ENCODE data around the gene FGD5.

Gene FGD5

GRCh38 chr3:14867936-14868570, 49.3 kb downstream of the FGD5 start:
- H3K27me3 ChIP-seq (ENCODE audit: control insufficient read depth, insufficient read depth, low read length) = no peaks in the 10 kb centered on the region
- no peak overlapping the region for H3K27ac ChIP-seq (ENCODE audit: low read depth, low read length)
- no peaks in the 10 kb centered on the region for H3K9me3 ChIP-seq (ENCODE audit: control insufficient read depth, insufficient read depth, low read depth, low read length)
- H3K36me3 ChIP-seq (ENCODE audit: control insufficient read depth, insufficient read depth, low read length) = no peaks in the 10 kb centered on the region
- no peak overlapping the region for H3K4me3 ChIP-seq (ENCODE audit: low read depth, low read length)
- H3K9ac ChIP-seq (ENCODE audit: low read length) = no peak overlapping the region
- H3K4me1 ChIP-seq (ENCODE audit: control insufficient read depth, insufficient read depth, low read length) = peaks cover 14% of the 10 kb centered on the region

GRCh38 chr3:14869917-14870782, 51.4 kb downstream of the FGD5 start:
- H3K36me3 ChIP-seq (ENCODE audit: control insufficient read depth, insufficient read depth, low read length) = no peaks in the 10 kb centered on the region
- no peak overlapping the region for H3K9ac ChIP-seq (ENCODE audit: low read length)
- H3K4me3 ChIP-seq (ENCODE audit: low read depth, low read length) = no peak overlapping the region
- H3K27me3 ChIP-seq (ENCODE audit: control insufficient read depth, insufficient read depth, low read length) = no peaks in the 10 kb centered on the region
- no peaks in the 10 kb centered on the region for H3K4me1 ChIP-seq (ENCODE audit: control insufficient read depth, insufficient read depth, low read length)
- no peaks in the 10 kb centered on the region for H3K9me3 ChIP-seq (ENCODE audit: control insufficient read depth, insufficient read depth, low read depth, low read length)
- H3K27ac ChIP-seq (ENCODE audit: low read depth, low read length) = no peak overlapping the region

GRCh38 chr3:14870783-14871060, 52.0 kb downstream of the FGD5 start:
- H3K27ac ChIP-seq (ENCODE audit: low read depth, low read length) = no peak overlapping the region
- H3K4me1 ChIP-seq (ENCODE audit: control insufficient read depth, insufficient read depth, low read length) = no peaks in the 10 kb centered on the region
- H3K27me3 ChIP-seq (ENCODE audit: control insufficient read depth, insufficient read depth, low read length) = no peaks in the 10 kb centered on the region
- no peak overlapping the region for H3K9ac ChIP-seq (ENCODE audit: low read length)
- H3K4me3 ChIP-seq (ENCODE audit: low read depth, low read length) = no peak overlapping the region
- H3K36me3 ChIP-seq (ENCODE audit: control insufficient read depth, insufficient read depth, low read length) = no peaks in the 10 kb centered on the region
- no peaks in the 10 kb centered on the region for H3K9me3 ChIP-seq (ENCODE audit: control insufficient read depth, insufficient read depth, low read depth, low read length)

GRCh38 chr3:14871456-14872200, 52.9 kb downstream of the FGD5 start:
- Histone ChIP-seq H3K4me1 (ENCODE audit: control insufficient read depth, insufficient read depth, low read length) (no peaks in the 10 kb centered on the region), H3K27ac (ENCODE audit: low read depth, low read length) (no peak overlapping the region), H3K9me3 (ENCODE audit: control insufficient read depth, insufficient read depth, low read depth, low read length) (no peaks in the 10 kb centered on the region), H3K27me3 (ENCODE audit: control insufficient read depth, insufficient read depth, low read length) (no peaks in the 10 kb centered on the region), H3K9ac (ENCODE audit: low read length) (no peak overlapping the region), H3K36me3 (ENCODE audit: control insufficient read depth, insufficient read depth, low read length) (no peaks in the 10 kb centered on the region), H3K4me3 (ENCODE audit: low read depth, low read length) (no peak overlapping the region)

GRCh38 chr3:14872706-14873105, 53.9 kb downstream of the FGD5 start:
- H3K27me3 ChIP-seq (ENCODE audit: control insufficient read depth, insufficient read depth, low read length) = no peaks in the 10 kb centered on the region
- no peak overlapping the region for H3K27ac ChIP-seq (ENCODE audit: low read depth, low read length)
- no peaks in the 10 kb centered on the region for H3K9me3 ChIP-seq (ENCODE audit: control insufficient read depth, insufficient read depth, low read depth, low read length)
- H3K4me3 ChIP-seq (ENCODE audit: low read depth, low read length) = no peak overlapping the region
- H3K9ac ChIP-seq (ENCODE audit: low read length) = no peak overlapping the region
- H3K4me1 ChIP-seq (ENCODE audit: control insufficient read depth, insufficient read depth, low read length) = 0 out of 2 replicates have a peak, but pooled peaks cover 3% of the 10 kb centered on the region
- no peaks in the 10 kb centered on the region for H3K36me3 ChIP-seq (ENCODE audit: control insufficient read depth, insufficient read depth, low read length)

GRCh38 chr3:14874784-14875183, 56.0 kb downstream of the FGD5 start:
- no peaks in the 10 kb centered on the region for H3K9me3 ChIP-seq (ENCODE audit: control insufficient read depth, insufficient read depth, low read depth, low read length)
- no peak overlapping the region for H3K27ac ChIP-seq (ENCODE audit: low read depth, low read length)
- no peaks in the 10 kb centered on the region for H3K36me3 ChIP-seq (ENCODE audit: control insufficient read depth, insufficient read depth, low read length)
- H3K4me1 ChIP-seq (ENCODE audit: control insufficient read depth, insufficient read depth, low read length) = peaks cover 13% of the 10 kb centered on the region
- no peak overlapping the region for H3K9ac ChIP-seq (ENCODE audit: low read length)
- no peak overlapping the region for H3K4me3 ChIP-seq (ENCODE audit: low read depth, low read length)
- H3K27me3 ChIP-seq (ENCODE audit: control insufficient read depth, insufficient read depth, low read length) = no peaks in the 10 kb centered on the region

- no peak overlapping the region for H3K4me3 ChIP-seq (ENCODE audit: low read depth, low read length)
- no peak overlapping the region for H3K27ac ChIP-seq (ENCODE audit: low read depth, low read length)
- no peak overlapping the region for H3K9ac ChIP-seq (ENCODE audit: low read length)
- no peaks in the 10 kb centered on the region for H3K27me3 ChIP-seq (ENCODE audit: control insufficient read depth, insufficient read depth, low read length)
- no peaks in the 10 kb centered on the region for H3K9me3 ChIP-seq (ENCODE audit: control insufficient read depth, insufficient read depth, low read depth, low read length)
- no peaks in the 10 kb centered on the region for H3K36me3 ChIP-seq (ENCODE audit: control insufficient read depth, insufficient read depth, low read length)
- H3K4me1 ChIP-seq (ENCODE audit: control insufficient read depth, insufficient read depth, low read length) = peaks cover 15% of the 10 kb centered on the region
Measured at GRCh38 chr3:14875411-14876175, 56.8 kb downstream of the FGD5 start.

GRCh38 chr3:14876921-14877333, 58.2 kb downstream of the FGD5 start:
- H3K4me1 ChIP-seq (ENCODE audit: control insufficient read depth, insufficient read depth, low read length) = peaks cover 15% of the 10 kb centered on the region
- H3K27ac ChIP-seq (ENCODE audit: low read depth, low read length) = no peak overlapping the region
- no peak overlapping the region for H3K9ac ChIP-seq (ENCODE audit: low read length)
- no peaks in the 10 kb centered on the region for H3K9me3 ChIP-seq (ENCODE audit: control insufficient read depth, insufficient read depth, low read depth, low read length)
- no peaks in the 10 kb centered on the region for H3K27me3 ChIP-seq (ENCODE audit: control insufficient read depth, insufficient read depth, low read length)
- H3K4me3 ChIP-seq (ENCODE audit: low read depth, low read length) = no peak overlapping the region
- H3K36me3 ChIP-seq (ENCODE audit: control insufficient read depth, insufficient read depth, low read length) = no peaks in the 10 kb centered on the region

GRCh38 chr3:14877469-14877868, 58.7 kb downstream of the FGD5 start:
- H3K9ac ChIP-seq (ENCODE audit: low read length) = no peak overlapping the region
- H3K27ac ChIP-seq (ENCODE audit: low read depth, low read length) = no peak overlapping the region
- no peak overlapping the region for H3K4me3 ChIP-seq (ENCODE audit: low read depth, low read length)
- no peaks in the 10 kb centered on the region for H3K27me3 ChIP-seq (ENCODE audit: control insufficient read depth, insufficient read depth, low read length)
- H3K36me3 ChIP-seq (ENCODE audit: control insufficient read depth, insufficient read depth, low read length) = no peaks in the 10 kb centered on the region
- no peaks in the 10 kb centered on the region for H3K9me3 ChIP-seq (ENCODE audit: control insufficient read depth, insufficient read depth, low read depth, low read length)
- peaks cover 15% of the 10 kb centered on the region for H3K4me1 ChIP-seq (ENCODE audit: control insufficient read depth, insufficient read depth, low read length)

GRCh38 chr3:14879211-14879874, 60.6 kb downstream of the FGD5 start:
- H3K27me3 ChIP-seq (ENCODE audit: control insufficient read depth, insufficient read depth, low read length) = no peaks in the 10 kb centered on the region
- H3K4me1 ChIP-seq (ENCODE audit: control insufficient read depth, insufficient read depth, low read length) = peaks cover 15% of the 10 kb centered on the region
- H3K9ac ChIP-seq (ENCODE audit: low read length) = no peak overlapping the region
- no peaks in the 10 kb centered on the region for H3K36me3 ChIP-seq (ENCODE audit: control insufficient read depth, insufficient read depth, low read length)
- no peaks in the 10 kb centered on the region for H3K9me3 ChIP-seq (ENCODE audit: control insufficient read depth, insufficient read depth, low read depth, low read length)
- H3K27ac ChIP-seq (ENCODE audit: low read depth, low read length) = no peak overlapping the region
- H3K4me3 ChIP-seq (ENCODE audit: low read depth, low read length) = no peak overlapping the region

Data from HUES6 (cell line).